ACC112 (cell line): Measurements from ENCODE around the gene ANK3.

ENCODE experiments used
- H2AFZ ChIP-seq: fragments of 200-600 bp; sonication (generic); one replicate; pipeline ENCODE4 v1.6.0; 2017; ENCODE audit warnings: antibody characterized with exemption, low read length; ENCODE audit not compliant: unreplicated experiment
- H3K27ac ChIP-seq: fragments of 200-600 bp; sonication (generic); 2 replicates; pipeline ENCODE4 v1.5.1; 2014; ENCODE audit warnings: low read depth, mild to moderate bottlenecking, antibody characterized with exemption, low read length, moderate library complexity
- H3K27me3 ChIP-seq: fragments of 200-600 bp; sonication (generic); 2 replicates; pipeline ENCODE4 v1.6.1; 2014; ENCODE audit warnings: mild to moderate bottlenecking, antibody characterized with exemption, low read length, moderate library complexity, mixed read lengths; ENCODE audit not compliant: insufficient read depth
- H3K36me3 ChIP-seq: fragments of 200-600 bp; sonication (generic); 2 replicates; pipeline ENCODE4 v1.6.1; 2016; ENCODE audit warnings: mild to moderate bottlenecking, antibody characterized with exemption, low read length, moderate library complexity, mixed read lengths; ENCODE audit not compliant: insufficient read depth
- H3K4me1 ChIP-seq: fragments of 200-600 bp; sonication (generic); one replicate; pipeline ENCODE4 v1.6.1; 2016; ENCODE audit warnings: low read length, mixed read lengths; ENCODE audit not compliant: insufficient read depth, unreplicated experiment, control insufficient read depth
- H3K4me3 ChIP-seq: fragments of 200-600 bp; sonication (generic); 2 replicates; pipeline ENCODE4 v1.5.1; 2014; ENCODE audit warnings: mild to moderate bottlenecking, low read depth, low read length
- H3K79me2 ChIP-seq: fragments of 200-600 bp; sonication (generic); one replicate; pipeline ENCODE4 v1.6.0; 2016; ENCODE audit warnings: low read length; ENCODE audit not compliant: control insufficient read depth, unreplicated experiment, insufficient read depth

ANK3 gene

DNA sequence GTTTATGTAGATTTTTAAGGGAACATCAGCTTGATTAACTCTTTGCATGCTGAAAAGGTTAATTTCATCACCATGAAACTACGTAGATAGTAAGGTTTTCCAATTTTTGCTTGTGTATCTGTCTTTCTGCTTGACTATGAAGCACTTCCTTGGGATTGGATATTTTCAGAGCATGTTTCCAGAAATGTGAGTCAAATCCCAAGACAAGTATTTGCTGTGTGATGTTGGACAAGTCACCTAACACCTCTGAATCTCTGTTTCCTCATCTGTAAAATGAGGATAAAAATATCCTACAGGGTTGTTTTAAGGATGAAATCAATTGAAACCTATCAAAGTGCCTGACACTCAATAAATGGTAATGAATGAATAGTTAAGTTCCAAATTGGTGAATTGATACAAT lies 42.4 kb downstream of the ANK3 start:
- Histone ChIP-seq H3K27me3 (no peaks in the 10 kb centered on the region), H3K27ac (no peak overlapping the region), H3K4me3 (no peak overlapping the region), H3K79me2 (no peaks in the 10 kb centered on the region), H3K36me3 (no peaks in the 10 kb centered on the region), H3K4me1 (peaks cover 31% of the 10 kb centered on the region), H2AFZ (no peak overlapping the region)

DNA sequence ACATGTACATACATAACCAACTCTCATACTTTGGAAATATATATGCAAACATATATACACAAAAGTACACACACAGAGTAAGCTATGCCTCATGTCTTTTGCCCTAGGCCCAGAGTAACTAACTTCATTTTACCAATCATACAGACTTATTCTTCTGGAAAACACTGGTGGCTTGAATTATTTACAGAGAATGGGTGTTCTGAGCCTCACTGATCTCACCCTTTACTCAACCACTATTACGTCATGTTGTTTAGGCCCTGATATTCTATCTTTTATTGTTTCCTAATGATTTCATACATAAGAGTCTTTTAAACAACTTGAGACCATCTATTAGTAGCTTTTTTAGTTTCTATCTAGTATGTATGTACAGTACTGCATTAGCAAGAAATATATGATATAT lies 43.0 kb downstream of the ANK3 start:
- Histone ChIP-seq H3K4me3 (no peak overlapping the region), H3K27me3 (no peaks in the 10 kb centered on the region), H3K4me1 (peaks cover 32% of the 10 kb centered on the region), H3K79me2 (no peaks in the 10 kb centered on the region), H2AFZ (no peak overlapping the region), H3K27ac (no peak overlapping the region), H3K36me3 (no peaks in the 10 kb centered on the region)

DNA sequence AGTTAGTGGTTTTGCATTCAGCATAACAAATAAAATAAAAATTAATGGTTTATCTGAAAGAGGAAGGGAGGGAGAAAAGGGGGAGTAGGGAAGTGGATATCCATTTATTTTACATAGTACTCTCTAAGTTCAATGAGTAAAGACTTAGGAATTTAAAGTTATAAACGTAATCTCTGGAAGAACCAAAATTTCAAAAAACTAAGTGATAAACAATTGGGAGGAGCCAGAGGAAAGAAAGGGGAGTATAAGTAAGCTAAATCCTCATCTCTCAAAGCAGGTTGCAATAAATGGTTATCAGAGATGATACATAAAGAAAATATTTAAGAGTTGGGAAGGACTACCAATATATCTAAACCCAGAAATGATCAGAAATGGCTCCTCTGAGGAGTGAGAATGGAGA lies 46.4 kb downstream of the ANK3 start:
- Histone ChIP-seq H3K27me3 (no peaks in the 10 kb centered on the region), H3K36me3 (no peaks in the 10 kb centered on the region), H2AFZ (no peak overlapping the region), H3K27ac (no peak overlapping the region), H3K4me3 (no peak overlapping the region), H3K4me1 (peaks cover 7% of the 10 kb centered on the region), H3K79me2 (no peaks in the 10 kb centered on the region)

DNA sequence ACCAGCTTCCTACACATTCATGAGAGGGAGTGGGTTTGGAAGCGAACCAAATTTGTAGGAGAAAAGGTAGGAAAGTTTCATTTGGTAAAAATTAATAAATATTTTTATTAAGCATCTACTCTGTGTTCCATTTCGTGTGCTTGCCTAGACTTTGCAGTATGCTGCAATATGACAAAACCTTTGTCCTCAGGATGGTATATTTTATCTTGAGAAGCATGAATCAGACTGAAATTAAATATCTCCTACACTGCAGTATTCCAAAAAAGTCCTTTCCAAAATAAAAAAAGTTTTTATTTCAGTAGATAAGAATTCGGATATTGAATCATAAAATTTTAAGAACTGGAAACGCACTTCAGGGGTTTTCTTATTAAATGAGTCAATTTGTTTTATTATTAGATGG lies 47.7 kb downstream of the ANK3 start:
- Histone ChIP-seq H2AFZ (no peak overlapping the region), H3K27me3 (no peaks in the 10 kb centered on the region), H3K4me3 (no peak overlapping the region), H3K4me1 (peaks cover 12% of the 10 kb centered on the region), H3K27ac (no peak overlapping the region), H3K36me3 (no peaks in the 10 kb centered on the region), H3K79me2 (no peaks in the 10 kb centered on the region)

DNA sequence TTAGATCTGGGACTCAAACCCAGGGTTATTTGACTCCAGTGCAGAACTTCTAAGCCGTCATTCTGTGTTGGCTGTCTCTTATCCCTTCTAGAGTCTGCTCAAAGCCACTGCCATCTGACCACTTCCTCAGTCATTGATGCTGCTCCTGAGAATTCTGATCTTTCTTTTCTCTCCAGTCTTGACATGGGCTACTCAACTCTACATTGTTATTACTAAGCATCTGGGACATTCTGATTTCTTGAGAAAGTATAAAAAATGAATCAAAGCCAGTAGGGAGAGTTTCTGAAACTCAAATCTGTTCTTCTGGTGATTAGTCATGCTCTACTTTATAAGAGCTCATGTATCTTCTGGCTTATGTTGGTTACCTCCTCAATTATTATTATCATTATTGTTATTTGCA lies 48.7 kb downstream of the ANK3 start:
- Histone ChIP-seq H3K4me3 (no peak overlapping the region), H3K27ac (no peak overlapping the region), H2AFZ (no peak overlapping the region), H3K79me2 (no peaks in the 10 kb centered on the region), H3K4me1 (peaks cover 15% of the 10 kb centered on the region), H3K36me3 (no peaks in the 10 kb centered on the region), H3K27me3 (no peaks in the 10 kb centered on the region)

DNA sequence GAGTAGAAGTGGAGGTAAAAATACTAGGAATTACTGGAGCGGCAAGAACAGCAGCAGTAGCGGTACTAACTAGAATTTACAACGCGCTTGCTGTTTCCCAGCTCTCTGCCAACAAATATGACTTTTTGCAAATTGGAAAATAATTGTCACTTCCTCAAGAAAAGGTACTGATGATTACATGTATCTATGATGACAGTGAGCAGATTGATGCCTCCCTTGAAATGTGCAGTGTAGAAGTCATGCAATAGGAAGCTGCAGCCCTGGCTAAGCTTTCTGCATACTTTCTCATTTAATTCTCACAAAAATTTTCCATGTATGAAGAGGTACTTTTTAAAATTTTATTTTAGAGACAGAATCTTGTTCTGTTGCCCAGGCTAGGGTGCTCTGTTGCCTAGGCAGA lies 49.9 kb downstream of the ANK3 start:
- H3K4me1 ChIP-seq: peaks cover 15% of the 10 kb centered on the region
- H3K27ac ChIP-seq: no peak overlapping the region
- no peaks in the 10 kb centered on the region for H3K79me2 ChIP-seq

DNA sequence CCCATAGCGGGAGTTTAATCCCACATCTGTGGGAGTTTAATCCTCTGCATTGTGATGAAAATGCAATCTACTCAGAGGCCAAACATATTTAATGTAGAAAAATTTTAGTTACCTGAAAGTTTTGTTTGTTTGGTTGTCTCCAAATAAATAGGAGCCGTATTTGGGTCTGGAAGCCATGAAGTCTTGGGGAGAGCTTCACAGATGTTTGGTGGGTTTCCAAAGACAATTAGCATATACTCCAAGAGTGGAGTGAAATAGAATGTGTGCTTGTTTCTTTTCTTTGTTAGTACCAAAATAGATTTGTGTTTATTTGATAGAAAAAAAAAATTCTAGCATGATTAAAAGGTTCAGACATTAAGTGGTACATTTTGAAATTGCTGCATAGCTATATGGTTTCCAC lies 50.9 kb downstream of the ANK3 start:
- Histone ChIP-seq H3K27me3 (no peaks in the 10 kb centered on the region), H3K4me1 (peaks cover 15% of the 10 kb centered on the region), H3K79me2 (no peaks in the 10 kb centered on the region), H3K36me3 (no peaks in the 10 kb centered on the region), H3K4me3 (no peak overlapping the region), H2AFZ (no peak overlapping the region), H3K27ac (no peak overlapping the region)

More for the DNA sequence above, 49.9 kb downstream of the ANK3 start:
- Histone ChIP-seq H3K4me3 (no peak overlapping the region), H3K27me3 (no peaks in the 10 kb centered on the region), H2AFZ (no peak overlapping the region), H3K36me3 (no peaks in the 10 kb centered on the region)

DNA sequence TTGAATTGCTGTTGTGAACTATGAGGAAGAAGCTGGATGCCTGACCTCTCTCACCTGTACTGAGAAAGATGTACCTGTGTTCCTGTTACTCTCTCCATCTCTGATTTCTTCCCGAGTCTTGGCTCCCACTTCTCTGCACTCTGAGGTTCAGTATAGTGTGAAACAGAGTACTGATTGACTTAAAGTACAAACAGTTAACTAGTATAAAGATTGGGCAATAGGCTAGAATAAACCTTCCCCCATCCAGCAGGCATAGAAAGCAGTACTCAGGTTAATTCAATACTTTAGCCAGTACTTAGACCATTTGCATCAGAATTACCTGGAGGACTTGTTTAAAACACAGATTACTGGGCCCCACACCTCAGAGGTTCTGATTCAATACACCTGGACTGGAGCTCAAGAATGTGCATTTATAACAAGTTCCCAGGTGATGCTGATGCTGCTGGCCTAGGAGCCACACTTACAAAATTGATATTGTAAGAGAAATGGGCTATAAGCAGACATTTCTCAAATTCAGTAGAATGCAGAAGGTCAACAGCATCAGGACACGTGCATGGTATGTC lies 51.6 kb downstream of the ANK3 start:
- H3K4me3 ChIP-seq: no peak overlapping the region
- H3K27ac ChIP-seq: no peak overlapping the region
- H3K79me2 ChIP-seq: no peaks in the 10 kb centered on the region
- H3K27me3 ChIP-seq: no peaks in the 10 kb centered on the region
- H3K36me3 ChIP-seq: no peaks in the 10 kb centered on the region
- no peak overlapping the region for H2AFZ ChIP-seq
- H3K4me1 ChIP-seq: peaks cover 15% of the 10 kb centered on the region

DNA sequence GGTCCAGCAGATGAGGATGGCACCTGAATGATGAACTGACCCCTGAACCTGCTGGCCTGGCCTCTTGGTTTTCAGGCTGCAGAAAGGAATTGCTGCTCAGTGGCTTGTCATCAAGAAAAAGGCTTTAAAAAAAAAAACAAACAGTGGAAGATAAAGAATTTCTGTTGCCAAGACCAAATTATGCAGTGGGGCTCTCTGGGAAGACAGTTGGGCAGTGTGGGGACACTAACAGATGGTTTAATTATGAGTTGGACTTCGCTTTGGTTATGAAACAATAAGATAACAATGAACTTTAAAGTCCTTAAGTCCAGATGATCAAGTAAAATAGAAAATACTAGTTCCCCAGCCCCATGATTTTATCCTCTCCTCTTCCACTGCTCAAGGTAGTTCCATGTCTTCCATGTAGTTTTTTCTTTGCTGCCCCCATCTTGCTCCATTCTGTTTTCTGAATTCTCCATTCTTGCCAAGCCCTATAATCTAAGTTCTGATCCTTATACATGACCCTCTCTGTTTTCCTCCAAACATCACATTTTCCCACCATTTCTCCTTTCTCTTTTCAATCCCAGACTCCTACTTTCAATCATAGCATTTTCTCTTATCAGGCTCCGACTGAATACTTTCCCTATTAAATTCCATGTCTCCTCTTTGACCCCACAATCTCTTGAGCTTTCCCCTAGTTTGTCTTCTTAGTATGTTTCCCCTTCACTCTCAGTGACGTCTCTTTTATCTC lies 52.6 kb downstream of the ANK3 start:
- no peaks in the 10 kb centered on the region for H3K79me2 ChIP-seq
- no peak overlapping the region for H3K27ac ChIP-seq
- no peaks in the 10 kb centered on the region for H3K36me3 ChIP-seq
- H2AFZ ChIP-seq: peak overlapping the region; percentile 31
- no peak overlapping the region for H3K4me3 ChIP-seq
- H3K27me3 ChIP-seq: no peaks in the 10 kb centered on the region
- peaks cover 8% of the 10 kb centered on the region for H3K4me1 ChIP-seq

DNA sequence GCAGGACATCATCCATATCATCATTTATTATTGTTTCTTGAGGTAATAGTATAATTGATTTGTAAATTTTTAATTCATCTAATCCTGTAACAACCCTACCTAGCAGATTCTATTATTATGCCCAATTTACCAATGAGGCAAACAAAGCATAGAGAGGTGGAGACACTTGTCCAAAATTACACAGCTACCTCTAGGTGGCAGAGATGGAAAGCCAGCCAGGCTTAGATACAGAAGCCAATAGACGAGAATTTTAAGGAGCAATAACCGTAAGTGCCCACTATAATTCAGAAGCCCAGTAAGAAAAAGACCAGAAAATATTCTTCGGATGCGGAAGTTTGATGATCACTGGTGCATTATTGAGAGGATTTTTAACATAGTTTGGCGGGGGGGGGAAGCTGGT lies 54.0 kb downstream of the ANK3 start:
- Histone ChIP-seq H2AFZ (no peak overlapping the region), H3K27ac (no peak overlapping the region), H3K4me1 (peaks cover 8% of the 10 kb centered on the region)

DNA sequence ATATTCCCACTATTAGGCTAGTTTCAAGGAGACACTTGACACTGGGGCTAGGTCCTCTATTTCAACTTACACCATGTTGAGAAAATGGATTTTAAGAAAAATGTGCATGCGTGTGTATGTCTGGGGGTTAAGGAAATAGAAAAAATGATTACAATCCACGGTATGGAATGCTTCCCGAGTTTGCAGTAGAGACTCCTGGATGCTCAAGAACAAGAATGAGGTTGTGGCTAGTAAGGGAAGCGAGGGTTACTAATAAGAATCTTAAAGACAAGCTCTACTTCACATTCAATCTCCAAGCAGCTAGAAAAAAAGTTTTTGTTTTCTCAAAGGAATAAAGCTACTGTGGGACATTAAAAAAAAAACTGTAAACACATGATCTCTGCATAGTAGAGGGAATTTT lies 54.7 kb downstream of the ANK3 start:
- Histone ChIP-seq H3K27me3 (no peaks in the 10 kb centered on the region), H3K27ac (no peak overlapping the region), H3K4me1 (peaks cover 8% of the 10 kb centered on the region), H2AFZ (no peak overlapping the region), H3K36me3 (no peaks in the 10 kb centered on the region), H3K79me2 (no peaks in the 10 kb centered on the region), H3K4me3 (no peak overlapping the region)

More for the DNA sequence above, 54.0 kb downstream of the ANK3 start:
- no peak overlapping the region for H3K4me3 ChIP-seq
- H3K27me3 ChIP-seq: no peaks in the 10 kb centered on the region
- H3K36me3 ChIP-seq: no peaks in the 10 kb centered on the region
- H3K79me2 ChIP-seq: no peaks in the 10 kb centered on the region
